ENCODE results near the gene TRIM62. TPM values are rescaled to one million over a fixed set of nuclear protein-coding genes. Genes with fewer than 3 reads are reported as not detected.

Gene TRIM62
- total RNA-seq, 2 experiments from 2014 or later: 2.4 to 8.4 TPM

DNA sequence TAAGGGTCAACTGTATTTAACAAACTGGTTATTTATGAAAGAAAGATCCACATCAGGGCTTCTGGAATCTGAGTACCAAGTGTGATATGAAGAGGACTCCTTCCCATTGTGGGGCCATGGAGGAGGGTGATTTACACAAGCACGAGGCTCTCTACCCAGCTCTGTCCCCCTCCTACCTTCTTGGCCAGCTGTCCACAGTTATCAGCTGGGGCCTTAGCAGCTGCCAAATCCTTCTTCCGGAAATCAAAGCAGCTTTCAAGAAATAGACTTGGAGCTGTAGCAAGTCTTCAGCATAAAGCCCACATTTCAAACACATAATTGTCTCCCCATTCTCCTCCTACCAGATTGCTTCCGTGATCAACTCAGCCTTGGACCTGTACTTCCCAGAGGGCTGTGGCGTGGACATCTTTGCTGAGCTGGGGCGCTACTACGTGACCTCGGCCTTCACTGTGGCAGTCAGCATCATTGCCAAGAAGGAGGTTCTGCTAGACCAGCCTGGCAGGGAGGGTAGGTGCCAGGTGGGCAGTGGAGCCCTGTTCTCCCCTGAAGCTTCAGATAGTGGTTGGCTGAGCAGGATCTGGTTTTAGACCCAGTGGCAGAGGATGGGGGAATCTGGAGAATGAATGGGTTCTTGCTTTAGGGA is 85.4 kb downstream of the TRIM62 start:
- ChIA-PET CTCF (ENCODE audit: unreplicated experiment) (no interaction called here), POLR2A (interaction anchor here (0.6 to 1.0 kb wide), 3 partner anchors 21 to 388 kb away, joined by 3 read pairs; no protein-coding TSS in a partner anchor)
- Histone ChIP-seq H3K36me3 (ENCODE audit: insufficient read depth, low read length) (no peaks in the 10 kb centered on the region), H3K4me3 (ENCODE audit: low read depth, low read length, poor library complexity, severe bottlenecking) (no peak overlapping the region), H3K9me3 (ENCODE audit: low read length) (no peaks in the 10 kb centered on the region), H3K4me1 (ENCODE audit: insufficient read depth, low read length, poor library complexity, severe bottlenecking) (peaks cover 6% of the 10 kb centered on the region), H2AFZ (ENCODE audit: low read length) (no peak overlapping the region), H3K4me2 (ENCODE audit: low read length) (no peak overlapping the region), H3K27ac (ENCODE audit: low read depth, low read length, poor library complexity, severe bottlenecking) (no peak overlapping the region), H3K9me2 (ENCODE audit: insufficient read depth, low read length) (no peaks in the 10 kb centered on the region), H4K20me1 (ENCODE audit: insufficient read depth, low read length) (no peaks in the 10 kb centered on the region), H3K79me2 (ENCODE audit: insufficient read depth, low read depth, low read length) (no peaks in the 10 kb centered on the region)
- TF ChIP-seq, protein P1, sequence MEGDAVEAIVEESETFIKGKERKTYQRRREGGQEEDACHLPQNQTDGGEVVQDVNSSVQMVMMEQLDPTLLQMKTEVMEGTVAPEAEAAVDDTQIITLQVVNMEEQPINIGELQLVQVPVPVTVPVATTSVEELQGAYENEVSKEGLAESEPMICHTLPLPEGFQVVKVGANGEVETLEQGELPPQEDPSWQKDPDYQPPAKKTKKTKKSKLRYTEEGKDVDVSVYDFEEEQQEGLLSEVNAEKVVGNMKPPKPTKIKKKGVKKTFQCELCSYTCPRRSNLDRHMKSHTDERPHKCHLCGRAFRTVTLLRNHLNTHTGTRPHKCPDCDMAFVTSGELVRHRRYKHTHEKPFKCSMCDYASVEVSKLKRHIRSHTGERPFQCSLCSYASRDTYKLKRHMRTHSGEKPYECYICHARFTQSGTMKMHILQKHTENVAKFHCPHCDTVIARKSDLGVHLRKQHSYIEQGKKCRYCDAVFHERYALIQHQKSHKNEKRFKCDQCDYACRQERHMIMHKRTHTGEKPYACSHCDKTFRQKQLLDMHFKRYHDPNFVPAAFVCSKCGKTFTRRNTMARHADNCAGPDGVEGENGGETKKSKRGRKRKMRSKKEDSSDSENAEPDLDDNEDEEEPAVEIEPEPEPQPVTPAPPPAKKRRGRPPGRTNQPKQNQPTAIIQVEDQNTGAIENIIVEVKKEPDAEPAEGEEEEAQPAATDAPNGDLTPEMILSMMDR (conservative IDR thresholded peaks at IDR 0.05; ENCODE audit: low read length): no peak
- TF ChIP-seq EZH2phosphoT487 (IDR thresholded peaks at IDR 0.05; ENCODE audit: borderline replicate concordance, low read depth, low read length): no peak
- no peak for DNase-seq (ENCODE audit: low spot score)
- intact Hi-C loops (cut with micrococcal nuclease; ENCODE audit: unreplicated experiment): no loop called here
- BruUV-seq (replicated peaks): no TSS peak

Other genes starting within 250 kb of the TRIM62 start
- 21.1 and 23.0 TPM in 2 replicates for gene RNF19B, start 217.2 kb downstream of the TRIM62 start, total RNA-seq (2014; rRNA removed; shearing (Covaris generic))
- gene RNF19B, start 217.2 kb downstream of the TRIM62 start, total RNA-seq (2022): 33.6 and 36.8 TPM in 2 replicates
- 185 and 223 TPM in 2 replicates for gene AK2, start 145.2 kb downstream of the TRIM62 start, total RNA-seq (2014; rRNA removed; shearing (Covaris generic))
- gene AK2, start 145.2 kb downstream of the TRIM62 start, total RNA-seq (2022): 256 and 298 TPM in 2 replicates
- 0.63 and 1.3 TPM in 2 replicates for gene AZIN2, start 100.9 kb downstream of the TRIM62 start, total RNA-seq (2014; rRNA removed; shearing (Covaris generic))
- gene AZIN2, start 100.9 kb downstream of the TRIM62 start, total RNA-seq (2022): 0.27 and 0.94 TPM in 2 replicates
- 8.9 and 10.2 TPM in 2 replicates for gene ZNF362, start 74.4 kb upstream of the TRIM62 start, total RNA-seq (2014; rRNA removed; shearing (Covaris generic))
- gene ZNF362, start 74.4 kb upstream of the TRIM62 start, total RNA-seq (2022): 26.1 and 29.0 TPM in 2 replicates
- not detected in 2 replicates for gene A3GALT2, start 139.1 kb upstream of the TRIM62 start, total RNA-seq (2014; rRNA removed; shearing (Covaris generic))
- not detected in 2 replicates for gene A3GALT2, start 139.1 kb upstream of the TRIM62 start, total RNA-seq (2022)
- gene PHC2, start 249.1 kb upstream of the TRIM62 start, total RNA-seq (2014; rRNA removed; shearing (Covaris generic)): 31.0 and 34.0 TPM in 2 replicates
- 35.0 and 42.1 TPM in 2 replicates for gene PHC2, start 249.1 kb upstream of the TRIM62 start, total RNA-seq (2022)